MV-4-11 (cell line): ENCODE measurements around the gene FMNL3.

Source experiments
- DNase-seq: peaks from one replicate; lab custom pipeline; 2025; lab: John Stamatoyannopoulos, UW

Gene FMNL3

GRCh38 chr12:49649445-49649844 lies 57.8 kb downstream of the FMNL3 start:
- no peak for DNase-seq

DNA sequence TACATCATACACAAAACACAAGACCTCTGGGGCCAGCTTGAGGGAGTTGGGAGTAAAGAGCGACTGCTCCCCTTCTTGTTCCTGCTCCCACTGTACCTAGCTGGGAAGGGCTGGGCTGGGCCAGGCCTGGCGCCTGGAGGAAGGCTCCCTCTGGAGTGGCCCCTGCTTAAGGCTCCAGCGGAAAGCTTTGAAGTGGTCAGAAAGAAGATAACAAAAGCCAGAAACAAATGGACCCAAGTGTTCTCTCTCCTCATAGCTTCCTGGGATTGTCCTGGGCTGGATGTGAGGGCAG lies 58.5 kb downstream of the FMNL3 start:
- DNase-seq = no peak

GRCh38 chr12:49647827-49648711 lies 59.1 kb downstream of the FMNL3 start:
- DNase-seq = no peak

- no peak for DNase-seq
Measured at GRCh38 chr12:49646871-49647654, 60.1 kb downstream of the FMNL3 start.

- no peak for DNase-seq
Measured at GRCh38 chr12:49646331-49646830, 60.8 kb downstream of the FMNL3 start.

DNA sequence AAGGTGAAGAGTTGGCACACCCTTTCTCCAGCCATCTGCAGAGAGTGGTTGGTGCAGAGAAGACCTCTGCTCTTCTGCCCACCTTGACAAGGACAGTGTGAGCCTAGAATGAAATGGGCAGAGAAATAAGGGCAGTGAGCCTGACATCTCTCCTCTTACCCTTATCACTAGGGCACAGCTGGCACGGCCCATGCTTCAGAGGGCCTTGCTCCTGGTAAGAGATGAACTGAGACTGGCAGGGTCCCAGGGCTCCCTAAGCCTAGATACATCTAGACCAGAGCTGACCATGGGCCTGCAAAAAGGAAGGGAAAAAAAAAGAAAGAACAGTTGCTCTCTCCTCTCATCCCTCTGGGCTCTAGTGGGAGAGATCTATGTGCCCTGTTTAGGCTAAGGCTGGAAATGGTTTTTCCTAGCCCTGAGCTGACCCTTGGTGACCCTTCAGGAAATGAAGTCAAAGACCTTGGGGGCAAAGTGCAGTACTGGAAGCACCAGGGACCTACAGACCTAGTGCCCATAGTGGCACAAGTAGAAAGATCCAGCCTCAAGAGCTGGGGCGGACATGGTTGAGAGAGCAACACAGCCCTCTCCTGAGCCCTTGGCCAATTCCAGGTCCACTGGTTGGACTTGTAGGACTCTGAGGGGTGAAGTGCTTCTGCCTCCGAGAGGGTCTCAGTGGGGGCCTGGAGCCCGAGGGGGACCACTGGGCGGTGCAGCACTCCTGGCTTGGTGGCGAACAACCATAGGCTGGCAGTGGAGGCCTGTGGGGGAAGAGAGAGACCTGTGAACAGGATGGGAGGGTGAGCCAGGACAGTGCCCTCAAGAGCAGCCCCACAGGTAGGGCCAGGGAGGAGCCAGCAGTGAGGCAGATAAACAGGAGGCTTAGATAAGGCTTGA lies 61.8 kb downstream of the FMNL3 start:
- DNase-seq = no peak

- DNase-seq = peak; percentile 71
Measured at GRCh38 chr12:49644620-49644994, 62.6 kb downstream of the FMNL3 start.

GRCh38 chr12:49643961-49644619 lies 63.1 kb downstream of the FMNL3 start:
- no peak for DNase-seq

DNA sequence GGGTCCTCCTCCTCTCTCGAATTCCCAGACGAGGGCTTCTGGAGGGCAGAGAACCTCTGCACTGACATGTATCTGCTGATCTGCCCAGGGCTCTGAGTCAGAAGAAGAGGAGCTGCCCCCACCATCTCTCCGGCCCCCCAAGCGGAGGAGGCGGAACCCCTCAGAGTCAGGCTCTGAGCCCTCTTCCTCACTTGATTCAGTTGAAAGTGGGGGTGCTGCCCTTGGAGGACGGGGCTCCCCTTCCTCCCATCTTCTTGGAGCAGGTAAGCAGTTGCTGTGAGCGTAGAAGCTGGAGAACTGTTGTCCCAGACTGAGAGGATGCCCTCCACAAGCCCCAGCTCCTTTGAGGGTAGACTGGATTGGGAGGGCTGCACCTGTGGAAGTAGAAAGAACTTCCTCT lies 64.1 kb downstream of the FMNL3 start:
- no peak for DNase-seq

GRCh38 chr12:49642370-49642802 lies 64.8 kb downstream of the FMNL3 start:
- no peak for DNase-seq

- DNase-seq = no peak
Measured at GRCh38 chr12:49641748-49642369, 65.3 kb downstream of the FMNL3 start.

- peak; percentile 47 for DNase-seq
Measured at GRCh38 chr12:49636979-49637755, 70.0 kb downstream of the FMNL3 start.

DNA sequence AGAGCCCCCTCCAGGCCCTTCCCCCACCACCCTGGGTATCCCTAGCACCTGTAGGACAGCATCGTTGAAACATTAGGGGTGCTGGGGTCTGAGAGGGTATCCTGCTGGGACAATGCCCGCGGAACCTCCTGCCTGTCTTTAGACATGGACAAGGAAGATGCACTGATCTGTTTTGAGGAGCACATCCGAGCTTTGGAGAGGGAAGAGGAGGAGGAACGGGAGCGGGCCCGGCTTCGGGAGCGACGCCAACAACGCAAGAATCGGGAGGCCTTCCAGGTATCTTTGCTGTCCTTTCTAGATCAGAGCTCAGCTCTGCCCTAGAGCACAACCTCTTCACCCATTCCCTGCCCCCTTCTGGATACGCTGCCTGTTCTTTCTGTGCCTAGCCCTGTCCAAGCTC lies 70.6 kb downstream of the FMNL3 start:
- no peak for DNase-seq

GRCh38 chr12:49635656-49636055 lies 71.5 kb downstream of the FMNL3 start:
- no peak for DNase-seq

DNA sequence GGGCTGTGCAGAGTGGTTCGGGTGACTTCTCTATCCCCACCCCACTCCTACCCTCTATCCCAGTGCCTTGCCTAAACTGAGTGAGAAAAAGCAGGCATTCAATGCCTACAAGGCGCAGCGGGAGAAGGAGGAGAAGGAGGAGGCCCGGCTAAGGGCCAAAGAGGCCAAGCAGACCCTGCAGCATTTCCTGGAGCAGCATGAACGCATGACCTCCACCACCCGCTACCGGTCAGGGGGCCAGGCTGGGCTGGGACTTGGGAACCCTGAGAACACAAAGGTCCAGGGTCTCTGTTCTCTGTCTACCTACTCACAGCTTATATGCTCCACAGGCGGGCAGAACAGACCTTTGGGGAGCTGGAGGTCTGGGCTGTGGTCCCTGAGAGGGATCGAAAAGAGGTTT lies 72.2 kb downstream of the FMNL3 start:
- no peak for DNase-seq

DNA sequence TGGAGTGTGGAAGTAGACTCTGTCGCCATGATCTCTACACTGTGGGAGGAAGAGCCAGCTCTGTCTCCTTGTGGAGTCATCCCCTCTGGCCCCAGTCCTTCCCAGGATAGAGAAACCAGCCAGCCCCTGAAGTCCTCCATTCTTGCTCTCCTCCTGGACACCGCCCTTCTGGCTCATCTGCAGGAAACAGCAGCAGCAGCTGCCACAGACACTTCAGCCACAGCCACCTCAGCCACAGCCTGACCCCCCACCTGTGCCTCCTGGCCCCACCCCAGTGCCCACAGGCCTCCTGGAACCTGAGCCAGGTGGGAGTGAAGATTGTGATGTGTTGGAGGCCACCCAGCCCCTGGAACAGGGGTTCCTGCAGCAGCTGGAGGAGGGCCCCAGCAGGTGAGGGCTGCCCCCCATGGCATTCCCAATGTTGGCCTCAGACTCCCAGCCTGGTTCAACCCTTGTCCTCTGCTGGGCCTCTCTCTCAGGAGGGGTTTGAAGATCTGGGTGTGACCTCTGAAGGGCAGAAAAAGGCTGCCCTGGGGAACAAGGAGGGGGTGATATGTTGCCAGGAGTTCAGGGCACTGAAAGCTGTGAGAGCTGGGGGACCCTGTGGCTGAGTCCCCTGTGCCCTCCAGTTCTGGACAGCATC lies 73.4 kb downstream of the FMNL3 start:
- DNase-seq = no peak

DNA sequence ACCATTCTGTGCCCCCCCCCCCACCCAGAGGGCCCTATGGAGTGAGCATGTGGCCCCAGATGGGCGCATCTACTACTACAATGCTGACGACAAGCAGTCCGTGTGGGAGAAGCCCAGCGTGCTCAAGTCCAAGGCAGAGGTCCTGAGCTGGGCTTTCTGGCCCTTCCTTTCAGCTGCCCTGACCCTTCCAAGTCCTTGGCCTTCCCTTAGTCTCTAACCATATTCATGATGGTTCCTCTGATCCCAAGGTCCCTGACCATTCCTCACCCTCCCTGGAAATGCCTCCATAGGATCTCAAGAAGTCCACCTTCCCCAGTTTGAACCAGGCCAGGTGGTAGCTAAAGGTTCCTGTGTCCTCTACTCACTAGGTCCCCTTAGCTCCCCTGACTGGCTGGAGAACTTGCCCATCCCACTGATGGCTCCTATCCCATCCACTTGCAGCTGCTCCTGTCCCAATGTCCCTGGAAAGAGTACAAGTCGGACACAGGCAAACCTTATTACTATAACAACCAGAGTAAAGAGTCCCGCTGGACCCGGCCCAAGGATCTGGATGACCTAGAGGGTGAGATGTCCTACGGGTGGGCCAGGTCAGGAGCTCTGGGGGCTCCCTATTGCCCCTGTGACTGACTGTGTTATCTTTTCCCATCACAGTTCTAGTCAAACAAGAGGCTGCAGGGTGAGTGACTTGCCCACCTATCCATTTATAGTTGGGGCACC lies 74.1 kb downstream of the FMNL3 start:
- DNase-seq = no peak

- no peak for DNase-seq
Measured at GRCh38 chr12:49632401-49632800, 74.8 kb downstream of the FMNL3 start.

GRCh38 chr12:49631336-49631907 lies 75.8 kb downstream of the FMNL3 start:
- no peak for DNase-seq
